GM12878 (cell line): ENCODE measurements around the gene ANKMY1. TPM values are rescaled to one million over a fixed set of nuclear protein-coding genes. Genes with fewer than 3 reads are reported as not detected.

ENCODE experiments used
- ATAC-seq: fragments of 200-7000 bp; cut with Tn5 transposase; 3 replicates; pipeline ENCODE4 v1.9.1; 2020; ENCODE audit warnings: mild to moderate bottlenecking, moderate library complexity
- BruUV-seq: library from RNA; stranded (reverse); fragments of 400-500 nt; replicated peaks from 2 replicates; lab custom pipeline; 2021; lab: Mats Ljungman, UMichigan
- CTCF ChIA-PET: fragments of 300-600 bp; sonication (Branson Sonifier 250); formaldehyde crosslinking; extraction: SDS; loops from one replicate; lab custom pipeline; 2021; ENCODE audit warnings: inconsistent platforms; lab: Yijun Ruan, JAX
- POLR2A ChIA-PET: fragments of 350-600 bp; formaldehyde crosslinking; extraction: SDS; loops from one replicate; lab custom pipeline; 2021; ENCODE audit warnings: inconsistent platforms; lab: Charles Lee
- RAD21 ChIA-PET: fragments of 300-600 bp; sonication (Branson Sonifier 250); formaldehyde crosslinking; loops from one replicate; lab custom pipeline; 2023; ENCODE audit warnings: antibody characterized with exemption; ENCODE audit not compliant: unreplicated experiment; lab: Charles Lee
- SMC1A ChIA-PET: fragments of 300-600 bp; sonication (Branson Sonifier 250); formaldehyde crosslinking; loops from one replicate; lab custom pipeline; 2023; ENCODE audit not compliant: unreplicated experiment, uncharacterized antibody; lab: Charles Lee
- DNase-seq: peaks from one replicate; pipeline ENCODE4 v3.0.0-alpha.2; 2011; ENCODE audit warnings: low read depth, low spot score
- FAIRE-seq: peaks from 3 replicates; lab custom pipeline; 2011; peaks lifted over from hg19 to GRCh38; lab: Jason Lieb, UNC
- H2AFZ ChIP-seq: 2 replicates; pipeline ENCODE4 v1.6.0; 2011; ENCODE audit warnings: low read depth, low read length, control low read depth; ENCODE audit not compliant: control insufficient read depth
- H3K27ac ChIP-seq: 2 replicates; pipeline ENCODE4 v1.5.1; 2011; ENCODE audit warnings: control low read depth; ENCODE audit not compliant: control insufficient read depth, insufficient read depth
- H3K27me3 ChIP-seq, 2 experiments: replicated peaks in 1 of 2; 2 replicates each; pipeline versions ENCODE4 v1.6.0 to v1.6.1; 2011; ENCODE audit warnings: low read length in 1 of 2; ENCODE audit not compliant: control insufficient read depth in 2 of 2, insufficient read depth in 2 of 2
- H3K36me3 ChIP-seq, 2 experiments: 2 replicates each; pipeline ENCODE4 v1.5.1; 2011; ENCODE audit warnings: low read length in 1 of 2; ENCODE audit not compliant: control insufficient read depth in 2 of 2, insufficient read depth in 2 of 2
- H3K4me1 ChIP-seq: 2 replicates; pipeline ENCODE4 v1.6.1; 2011; ENCODE audit warnings: mild to moderate bottlenecking, low read length, moderate library complexity, mixed read lengths; ENCODE audit not compliant: control insufficient read depth, insufficient read depth
- H3K4me2 ChIP-seq: 2 replicates; pipeline ENCODE4 v1.6.0; 2011; ENCODE audit warnings: control low read depth; ENCODE audit not compliant: control insufficient read depth, insufficient read depth
- H3K4me3 ChIP-seq: fragments of 200-600 bp; sonication (generic); 2 replicates; pipeline ENCODE4 v1.5.1; 2016
- H3K79me2 ChIP-seq: 2 replicates; pipeline ENCODE4 v1.6.0; 2011; ENCODE audit warnings: low read length; ENCODE audit not compliant: control insufficient read depth, insufficient read depth
- H3K9ac ChIP-seq: 2 replicates; pipeline ENCODE4 v1.8.0; 2011; ENCODE audit warnings: low read length, control low read depth, mixed read lengths; ENCODE audit not compliant: control insufficient read depth, insufficient read depth
- H3K9me3 ChIP-seq: replicated peaks from 3 replicates; pipeline ENCODE4 v1.5.1; 2011; ENCODE audit warnings: mild to moderate bottlenecking, low read length; ENCODE audit not compliant: control insufficient read depth, insufficient read depth
- H4K20me1 ChIP-seq: 2 replicates; pipeline ENCODE4 v1.6.0; 2011; ENCODE audit not compliant: control insufficient read depth, insufficient read depth
- IRF3 ChIP-seq: fragments of 450-650 bp; IDR thresholded peaks from 2 replicates; pipeline ENCODE4 v1.6.1; 2014; ENCODE audit warnings: mild to moderate bottlenecking
- MTA2 ChIP-seq: fragments of 450-650 bp; IDR thresholded peaks from 2 replicates; pipeline ENCODE4 v1.6.1; 2016; ENCODE audit warnings: low read depth, mild to moderate bottlenecking, moderate library complexity
- RAD51 ChIP-seq: fragments of 450-650 bp; IDR thresholded peaks from 2 replicates; pipeline ENCODE4 v1.6.1; 2016; ENCODE audit warnings: moderate library complexity, mild to moderate bottlenecking, inconsistent platforms
- RELB ChIP-seq: fragments of 450-650 bp; IDR thresholded peaks from 2 replicates; pipeline ENCODE4 v1.6.1; 2017; ENCODE audit warnings: low read depth, mild to moderate bottlenecking, moderate library complexity
- SUZ12 ChIP-seq: fragments of 200-600 bp; sonication (generic); IDR thresholded peaks from one replicate; pipeline ENCODE4 v1.6.1; 2018; ENCODE audit warnings: antibody characterized with exemption, mild to moderate bottlenecking; ENCODE audit not compliant: unreplicated experiment
- TCF3 ChIP-seq: IDR thresholded peaks from 2 replicates; pipeline ENCODE4 v1.6.1; 2012; ENCODE audit warnings: low read depth, mild to moderate bottlenecking, low read length, borderline replicate concordance; ENCODE audit not compliant: insufficient read depth
- YY1 ChIP-seq: IDR thresholded peaks from 2 replicates; pipeline ENCODE4 v1.6.1; 2011; ENCODE audit warnings: low read depth, mild to moderate bottlenecking, low read length
- ZNF207 ChIP-seq: fragments of 450-650 bp; IDR thresholded peaks from 2 replicates; pipeline ENCODE4 v1.6.1; 2014; ENCODE audit warnings: antibody characterized with exemption, mild to moderate bottlenecking, borderline replicate concordance
- ZNF622 ChIP-seq: fragments of 450-650 bp; IDR thresholded peaks from 2 replicates; pipeline ENCODE4 v1.6.1; 2017; ENCODE audit warnings: mild to moderate bottlenecking, inconsistent platforms
- WGBS: methylation state at CpG from one replicate; pipeline ENCODE4 v1.1.6; 2016; ENCODE audit warnings: low lambda C conversion rate; ENCODE audit not compliant: insufficient replicate concordance, insufficient coverage; ENCODE audit errors: missing lambda C conversion rate; 5-methylcytosine and 5-hydroxymethylcytosine counted together
- in situ Hi-C: fragments of 300-500 bp; cut with MboI; formaldehyde crosslinking; loops from 9 replicates; pipeline ENCODE4 v1.14.3; 2018; ENCODE audit warnings: mixed read lengths
- intact Hi-C: fragments of 100-400 bp; cut with micrococcal nuclease; formaldehyde crosslinking; loops from one replicate; pipeline ENCODE4 v1.14.2; 2022; ENCODE audit not compliant: unreplicated experiment
- polyA plus RNA-seq, 11 experiments: library from polyadenylated mRNA; depleted of rRNA in 4 of 11; unstranded in 6 of 11; stranded (reverse) in 5 of 11; fragments of >200 nt; fragmentation: Nextera tagmentation in 4 of 11; fragmentation: Illumina TruSeq in 1 of 11; extraction: Ambion mirVana in 4 of 11; extraction: Trizol in 1 of 11; gene quantifications; 1 replicate in 1 of 11; 2 replicates in 10 of 11; pipeline versions ENCODE4 v1.2.1 to v1.2.3, GENCODE V29; 2011 to 2016; ENCODE audit warnings: inconsistent platforms in 2 of 11, missing spikeins in 2 of 11, low read depth in 1 of 11
- total RNA-seq, 4 experiments: library from RNA; depleted of rRNA in 3 of 4; stranded (reverse); fragments of >200 nt in 3 of 4; fragmentation: Illumina TruSeq in 1 of 4; extraction: Trizol in 1 of 4; gene quantifications; 2 replicates each; pipeline versions ENCODE4 v1.2.1 to v1.2.3, GENCODE V29; 2013 to 2021
- TF ChIP-seq, protein P1 (sequence below): IDR thresholded peaks from 2 replicates; pipeline ENCODE4 v1.6.1; 2011; ENCODE audit warnings: borderline replicate concordance, low read depth, mild to moderate bottlenecking, moderate library complexity, mixed read lengths, low read length; ENCODE audit not compliant: insufficient read depth; ENCODE audit errors: extremely low read length
- TF ChIP-seq, protein P2 (sequence below): IDR thresholded peaks from 2 replicates; pipeline ENCODE4 v1.6.1; 2011; ENCODE audit warnings: mild to moderate bottlenecking, low read depth, low read length, moderate library complexity; ENCODE audit not compliant: insufficient replicate concordance
- TF ChIP-seq, protein P3 (sequence below): fragments of 450-650 bp; formaldehyde crosslinking; IDR thresholded peaks from 2 replicates; pipeline ENCODE4 v1.4.0; 2020; ENCODE audit warnings: mild to moderate bottlenecking, moderate library complexity
- TF ChIP-seq, protein P4 (sequence below): IDR thresholded peaks from 2 replicates; pipeline ENCODE4 v1.6.1; 2011; ENCODE audit warnings: low read depth, mild to moderate bottlenecking, low read length, moderate library complexity, borderline replicate concordance; ENCODE audit errors: extremely low read depth

ANKMY1 gene
- total and polyA plus RNA-seq, 10 of the 15 experiments (the other 5 are each of a cell fraction or from before 2014, with no cell fraction given), result 1.1 to 15.3 (median 11.1) TPM

- Histone ChIP-seq H3K27me3 (peaks cover 7 to 17% of the 10 kb centered on the region in 2 experiments), H2AFZ (peak overlapping the region; percentile 6), H3K27ac (no peak overlapping the region), H3K4me2 (peak overlapping the region; percentile 77), H3K9me3 (no peaks in the 10 kb centered on the region), H3K4me1 (no peaks in the 10 kb centered on the region), H3K9ac (no peak overlapping the region), H3K4me3 (peak overlapping the region; percentile 36; the same call in 1 of the 2 replicates), H3K36me3 (no peaks in the 10 kb centered on the region), H3K79me2 (no peaks in the 10 kb centered on the region), H4K20me1 (0 out of 2 replicates have a peak, but pooled peaks cover 2% of the 10 kb centered on the region)
- 9% methylated on average over 43 of the region's 88 CpGs for WGBS
- BruUV-seq, result no TSS peak
- FAIRE-seq (no peak), DNase-seq (no peak), ATAC-seq (peak; percentile 5; the same call in 1 of the 3 replicates)
- in situ Hi-C loops (no loop called here), intact Hi-C loops (loop anchor here (5.0 kb wide), 2 partner anchors 204 to 374 kb away; no protein-coding TSS in a partner anchor)
- POLR2A ChIA-PET, result no interaction called here
- RAD21 ChIA-PET, result no interaction called here
- SMC1A ChIA-PET, result no interaction called here
- CTCF ChIA-PET, result interaction anchor here (0.7 kb wide), 1 partner anchor 198 kb away, joined by 3 read pairs; no protein-coding TSS in a partner anchor
- TF ChIP-seq TCF3 (no peak), RELB (no peak), RAD51 (no peak), YY1 (no peak), SUZ12 (no peak), ZNF207 (no peak), MTA2 (no peak), IRF3 (no peak), ZNF622 (no peak)
- TF ChIP-seq, protein P1, sequence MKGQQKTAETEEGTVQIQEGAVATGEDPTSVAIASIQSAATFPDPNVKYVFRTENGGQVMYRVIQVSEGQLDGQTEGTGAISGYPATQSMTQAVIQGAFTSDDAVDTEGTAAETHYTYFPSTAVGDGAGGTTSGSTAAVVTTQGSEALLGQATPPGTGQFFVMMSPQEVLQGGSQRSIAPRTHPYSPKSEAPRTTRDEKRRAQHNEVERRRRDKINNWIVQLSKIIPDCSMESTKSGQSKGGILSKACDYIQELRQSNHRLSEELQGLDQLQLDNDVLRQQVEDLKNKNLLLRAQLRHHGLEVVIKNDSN, result no peak
- TF ChIP-seq, protein P2, sequence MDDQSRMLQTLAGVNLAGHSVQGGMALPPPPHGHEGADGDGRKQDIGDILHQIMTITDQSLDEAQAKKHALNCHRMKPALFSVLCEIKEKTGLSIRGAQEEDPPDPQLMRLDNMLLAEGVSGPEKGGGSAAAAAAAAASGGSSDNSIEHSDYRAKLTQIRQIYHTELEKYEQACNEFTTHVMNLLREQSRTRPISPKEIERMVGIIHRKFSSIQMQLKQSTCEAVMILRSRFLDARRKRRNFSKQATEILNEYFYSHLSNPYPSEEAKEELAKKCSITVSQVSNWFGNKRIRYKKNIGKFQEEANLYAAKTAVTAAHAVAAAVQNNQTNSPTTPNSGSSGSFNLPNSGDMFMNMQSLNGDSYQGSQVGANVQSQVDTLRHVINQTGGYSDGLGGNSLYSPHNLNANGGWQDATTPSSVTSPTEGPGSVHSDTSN, result no peak
- TF ChIP-seq, protein P3, sequence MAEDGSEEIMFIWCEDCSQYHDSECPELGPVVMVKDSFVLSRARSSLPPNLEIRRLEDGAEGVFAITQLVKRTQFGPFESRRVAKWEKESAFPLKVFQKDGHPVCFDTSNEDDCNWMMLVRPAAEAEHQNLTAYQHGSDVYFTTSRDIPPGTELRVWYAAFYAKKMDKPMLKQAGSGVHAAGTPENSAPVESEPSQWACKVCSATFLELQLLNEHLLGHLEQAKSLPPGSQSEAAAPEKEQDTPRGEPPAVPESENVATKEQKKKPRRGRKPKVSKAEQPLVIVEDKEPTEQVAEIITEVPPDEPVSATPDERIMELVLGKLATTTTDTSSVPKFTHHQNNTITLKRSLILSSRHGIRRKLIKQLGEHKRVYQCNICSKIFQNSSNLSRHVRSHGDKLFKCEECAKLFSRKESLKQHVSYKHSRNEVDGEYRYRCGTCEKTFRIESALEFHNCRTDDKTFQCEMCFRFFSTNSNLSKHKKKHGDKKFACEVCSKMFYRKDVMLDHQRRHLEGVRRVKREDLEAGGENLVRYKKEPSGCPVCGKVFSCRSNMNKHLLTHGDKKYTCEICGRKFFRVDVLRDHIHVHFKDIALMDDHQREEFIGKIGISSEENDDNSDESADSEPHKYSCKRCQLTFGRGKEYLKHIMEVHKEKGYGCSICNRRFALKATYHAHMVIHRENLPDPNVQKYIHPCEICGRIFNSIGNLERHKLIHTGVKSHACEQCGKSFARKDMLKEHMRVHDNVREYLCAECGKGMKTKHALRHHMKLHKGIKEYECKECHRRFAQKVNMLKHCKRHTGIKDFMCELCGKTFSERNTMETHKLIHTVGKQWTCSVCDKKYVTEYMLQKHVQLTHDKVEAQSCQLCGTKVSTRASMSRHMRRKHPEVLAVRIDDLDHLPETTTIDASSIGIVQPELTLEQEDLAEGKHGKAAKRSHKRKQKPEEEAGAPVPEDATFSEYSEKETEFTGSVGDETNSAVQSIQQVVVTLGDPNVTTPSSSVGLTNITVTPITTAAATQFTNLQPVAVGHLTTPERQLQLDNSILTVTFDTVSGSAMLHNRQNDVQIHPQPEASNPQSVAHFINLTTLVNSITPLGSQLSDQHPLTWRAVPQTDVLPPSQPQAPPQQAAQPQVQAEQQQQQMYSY (CRISPR knock-in tag), result no peak
- TF ChIP-seq, protein P4, sequence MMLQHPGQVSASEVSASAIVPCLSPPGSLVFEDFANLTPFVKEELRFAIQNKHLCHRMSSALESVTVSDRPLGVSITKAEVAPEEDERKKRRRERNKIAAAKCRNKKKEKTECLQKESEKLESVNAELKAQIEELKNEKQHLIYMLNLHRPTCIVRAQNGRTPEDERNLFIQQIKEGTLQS, result no peak
Measured at GRCh38 chr2:240435948-240436682, 121.7 kb downstream of the ANKMY1 start.
